RWPE1 (cell line): Measurements from ENCODE around the gene SLC25A14.

Source experiments
- CTCF ChIA-PET: fragments of 350-600 bp; sonication (Branson Sonifier 250); formaldehyde crosslinking; extraction: SDS; loops from one replicate; lab custom pipeline; 2021; lab: Yijun Ruan, JAX
- POLR2A ChIA-PET: fragments of 400-600 bp; formaldehyde crosslinking; extraction: SDS; loops from one replicate; lab custom pipeline; 2020; ENCODE audit warnings: antibody characterized with exemption; ENCODE audit not compliant: low non-redundant PET; lab: Yijun Ruan, JAX
- DNase-seq: peaks from one replicate; pipeline ENCODE4 v3.0.0; 2012; ENCODE audit warnings: low spot score
- H3K27ac ChIP-seq: fragments of 450-650 bp; 2 replicates; pipeline ENCODE4 v1.5.1; 2017
- TF ChIP-seq, protein P1 (sequence below): fragments of 450-650 bp; conservative IDR thresholded peaks from 2 replicates; pipeline ENCODE4 v1.5.1; 2017; ENCODE audit warnings: low read depth, mild to moderate bottlenecking

Gene SLC25A14

DNA sequence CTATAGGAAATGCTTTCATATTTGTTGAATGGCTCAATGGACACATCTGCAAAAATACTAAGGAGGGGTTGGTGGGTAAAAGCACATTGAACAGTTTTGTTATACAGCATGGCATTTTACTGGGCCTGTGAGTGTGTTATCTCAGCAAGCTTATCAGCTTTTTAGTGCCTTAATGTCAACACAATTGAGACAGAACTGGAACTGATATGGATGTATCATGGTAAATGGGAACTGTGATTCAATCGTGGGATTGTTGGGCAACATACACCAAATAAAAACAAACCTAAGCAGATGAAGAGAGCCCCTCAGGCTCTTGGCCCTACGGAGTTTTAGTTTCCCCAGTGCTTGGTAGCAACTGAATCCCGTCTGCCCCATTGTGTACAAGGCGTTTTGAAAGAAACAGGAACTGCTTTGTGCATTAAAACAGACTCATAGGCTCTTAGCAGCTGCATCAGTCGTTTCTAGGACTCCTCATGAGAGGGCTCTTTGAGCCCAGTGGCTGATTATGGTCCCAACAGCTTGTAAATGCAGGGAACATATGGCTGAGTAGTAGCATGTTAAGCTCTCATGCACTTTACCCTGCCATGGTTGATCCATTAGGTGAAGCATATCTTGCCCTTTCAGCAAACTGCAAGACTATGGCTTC is 38.4 kb downstream of the SLC25A14 start:
- TF ChIP-seq, protein P1, sequence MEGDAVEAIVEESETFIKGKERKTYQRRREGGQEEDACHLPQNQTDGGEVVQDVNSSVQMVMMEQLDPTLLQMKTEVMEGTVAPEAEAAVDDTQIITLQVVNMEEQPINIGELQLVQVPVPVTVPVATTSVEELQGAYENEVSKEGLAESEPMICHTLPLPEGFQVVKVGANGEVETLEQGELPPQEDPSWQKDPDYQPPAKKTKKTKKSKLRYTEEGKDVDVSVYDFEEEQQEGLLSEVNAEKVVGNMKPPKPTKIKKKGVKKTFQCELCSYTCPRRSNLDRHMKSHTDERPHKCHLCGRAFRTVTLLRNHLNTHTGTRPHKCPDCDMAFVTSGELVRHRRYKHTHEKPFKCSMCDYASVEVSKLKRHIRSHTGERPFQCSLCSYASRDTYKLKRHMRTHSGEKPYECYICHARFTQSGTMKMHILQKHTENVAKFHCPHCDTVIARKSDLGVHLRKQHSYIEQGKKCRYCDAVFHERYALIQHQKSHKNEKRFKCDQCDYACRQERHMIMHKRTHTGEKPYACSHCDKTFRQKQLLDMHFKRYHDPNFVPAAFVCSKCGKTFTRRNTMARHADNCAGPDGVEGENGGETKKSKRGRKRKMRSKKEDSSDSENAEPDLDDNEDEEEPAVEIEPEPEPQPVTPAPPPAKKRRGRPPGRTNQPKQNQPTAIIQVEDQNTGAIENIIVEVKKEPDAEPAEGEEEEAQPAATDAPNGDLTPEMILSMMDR: no peak
- ChIA-PET CTCF (no interaction called here), POLR2A (no interaction called here)
- DNase-seq: no peak
- H3K27ac ChIP-seq: no peak overlapping the region

DNA sequence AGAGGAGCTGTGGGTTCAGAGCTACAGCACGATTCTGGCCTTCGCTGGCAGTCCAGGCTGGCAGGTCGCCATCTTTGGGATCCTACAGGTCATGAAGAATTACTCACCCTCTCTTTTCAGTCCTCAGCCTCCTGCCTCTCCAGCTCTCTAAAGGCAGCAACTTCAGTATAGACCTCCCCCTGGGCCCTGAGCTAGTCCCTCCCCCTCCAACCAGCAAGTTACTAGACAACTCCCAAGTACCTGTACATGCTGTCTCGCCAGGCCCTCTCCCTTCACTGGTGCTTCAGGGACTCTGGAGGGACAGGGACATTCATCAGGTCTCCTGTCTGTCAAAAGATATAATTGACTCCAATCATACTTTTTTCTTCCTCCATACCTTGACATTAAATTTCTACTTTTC is 45.8 kb downstream of the SLC25A14 start, which contains the start of gene GPR119:
Gene GPR119, minus strand, starts transcription at position 155 of the 400 bp plus-strand sequence. CDS start 227 bp downstream, outside the sequence.
- TF ChIP-seq, protein P1: no peak
- POLR2A ChIA-PET: no interaction called here
- no peak for DNase-seq
- CTCF ChIA-PET: no interaction called here
- no peak within 1 kb of the TSS for H3K27ac ChIP-seq

- no peak for DNase-seq
- ChIA-PET POLR2A (no interaction called here), CTCF (no interaction called here)
- no peak overlapping the region for H3K27ac ChIP-seq
- TF ChIP-seq, protein P1: no peak
Observed at GRCh38 chrX:130386408-130386808, 46.7 kb downstream of the SLC25A14 start.

DNA sequence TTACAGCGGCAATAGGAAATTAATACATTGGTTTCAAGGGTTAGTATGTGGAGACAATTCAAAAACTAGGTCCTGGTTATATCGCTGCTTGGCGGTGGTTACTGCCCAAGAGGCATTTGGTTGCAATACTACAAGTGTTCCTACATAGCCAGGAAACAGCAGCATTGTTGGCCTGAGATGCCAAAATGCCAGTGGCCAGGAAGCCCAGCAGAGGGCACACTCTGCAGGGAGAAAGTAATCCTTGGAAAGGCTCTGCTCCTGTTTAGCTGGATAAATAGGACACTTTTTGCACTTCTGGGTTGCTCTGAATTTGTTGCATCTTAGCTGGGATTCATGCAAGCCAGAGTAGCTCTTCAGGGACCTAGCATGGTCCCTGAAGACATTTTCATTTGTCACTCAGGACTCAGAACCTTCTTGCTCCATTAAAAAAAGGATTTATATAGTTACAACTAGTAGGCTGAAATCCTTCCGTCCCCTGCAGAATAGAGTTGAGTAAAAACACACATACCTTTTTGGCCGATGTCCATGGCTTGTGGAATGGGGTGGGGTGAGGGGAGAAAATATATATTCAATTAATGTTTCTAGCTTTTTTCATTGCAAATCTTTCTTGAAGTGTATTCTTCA is 53.8 kb downstream of the SLC25A14 start:
- CTCF ChIA-PET: interaction anchor here (0.6 to 1.5 kb wide), 8 partner anchors 9 to 1596 kb away, joined by 3 to 11 read pairs (median 3); no protein-coding TSS in a partner anchor
- DNase-seq: peak; percentile 45
- POLR2A ChIA-PET: no interaction called here
- H3K27ac ChIP-seq: no peak overlapping the region
- TF ChIP-seq, protein P1: peak; percentile 68

DNA sequence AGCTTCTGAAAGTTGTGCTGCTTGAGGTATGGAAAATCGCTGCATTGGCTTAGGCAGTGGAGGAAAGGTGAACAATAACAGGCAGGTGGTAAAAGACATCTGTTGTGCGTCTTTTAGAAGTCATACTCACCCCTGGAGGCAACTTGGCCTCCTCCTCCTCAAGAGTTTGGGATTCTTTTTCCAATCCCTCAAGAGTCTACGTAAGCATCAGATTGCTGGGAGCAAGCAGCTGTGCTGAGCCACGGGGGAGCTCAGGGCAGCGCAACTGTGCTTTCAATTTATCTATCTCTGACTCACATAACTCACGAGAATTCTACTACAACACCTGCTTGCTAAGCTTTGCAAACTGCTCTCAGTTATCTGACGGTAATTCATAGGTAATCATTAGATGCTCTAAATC is 55.6 kb downstream of the SLC25A14 start:
- CTCF ChIA-PET: interaction anchor here (0.5 kb wide), 1 partner anchor 260 kb away, joined by 3 read pairs; no protein-coding TSS in a partner anchor
- POLR2A ChIA-PET: no interaction called here
- TF ChIP-seq, protein P1: no peak
- H3K27ac ChIP-seq: no peak overlapping the region
- no peak for DNase-seq

DNA sequence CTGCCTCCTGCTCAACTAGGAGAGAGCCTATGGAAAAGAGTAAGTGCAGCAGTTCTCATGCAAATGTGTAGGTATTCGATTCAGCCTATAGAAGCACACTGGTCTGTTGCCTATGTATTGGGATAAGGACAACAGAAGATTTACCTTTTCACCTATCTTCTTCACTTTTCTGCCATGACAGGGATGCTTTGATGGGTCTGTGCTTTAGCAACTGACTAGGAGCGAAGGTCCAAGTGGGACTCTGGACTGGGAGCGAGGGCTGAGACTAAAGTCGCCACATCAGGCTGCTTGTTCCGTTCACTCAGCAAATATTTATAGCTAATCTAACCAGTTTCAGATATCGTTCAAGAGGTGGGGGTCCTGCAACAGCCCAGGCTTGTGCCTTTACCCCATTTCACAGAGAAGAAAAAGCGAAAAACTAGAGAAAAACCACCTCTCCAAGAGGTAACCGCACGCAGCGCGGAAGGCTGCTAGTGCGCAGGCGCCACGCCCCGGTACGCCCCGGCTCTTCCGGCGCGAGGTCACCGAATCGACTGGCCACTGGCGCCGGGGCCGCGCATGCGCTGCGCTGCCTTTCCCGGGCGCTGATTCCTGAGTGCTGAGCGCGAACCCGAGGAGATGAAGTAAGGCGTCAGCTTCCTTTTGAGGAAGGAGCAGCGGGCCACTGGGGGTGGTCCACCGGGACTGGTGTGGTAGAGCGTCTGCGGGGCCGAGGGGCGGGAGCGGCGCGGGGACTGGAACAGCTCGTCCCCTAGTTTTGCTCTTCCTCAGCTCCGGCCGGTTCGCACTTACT is 61.9 kb downstream of the SLC25A14 start, which contains the start of gene RBMX2:
Gene RBMX2, plus strand, starts transcription at position 573 of the 793 bp plus-strand sequence. Its CDS starts 46 bp downstream, at position 619.
- peak; percentile 89 for DNase-seq
- H3K27ac ChIP-seq: peak within 1 kb of the TSS; percentile 56
- ChIA-PET CTCF (interaction anchor here (0.6 to 0.7 kb wide), 3 partner anchors 140 to 1504 kb away, joined by 3 to 4 read pairs (median 3); no protein-coding TSS in a partner anchor), POLR2A (no interaction called here)
- TF ChIP-seq, protein P1: no peak
